Activated T-helper 17 cell treated with anti-CD3 and anti-CD28 coated beads, Interleukin-2, amount 50 U/mL, for 72 hours (primary cell): ENCODE data around the gene CPB1. TPM values are rescaled to one million over a fixed set of nuclear protein-coding genes. Genes with fewer than 3 reads are reported as not detected.
"Not testable (repeated sequence)": the region's sequence is repeated elsewhere in the genome, so short reads cannot be mapped to it uniquely, and the experiment has no call there.

Source experiments
- ATAC-seq: fragments of 150-1000 bp; cut with Tn5 transposase; replicated peaks from 2 replicates; pipeline ENCODE4 v1.10.0; 2021; ENCODE audit warnings: mild to moderate bottlenecking, moderate library complexity
- H3K27ac Mint-ChIP-seq: one replicate; pipeline ENCODE4 v1.8.0; 2022; ENCODE audit warnings: mixed read lengths
- H3K27me3 Mint-ChIP-seq: one replicate; pipeline ENCODE4 v1.8.0; 2022; ENCODE audit warnings: mixed read lengths
- H3K36me3 Mint-ChIP-seq: one replicate; pipeline ENCODE4 v1.8.0; 2022; ENCODE audit warnings: low read depth, mild to moderate bottlenecking, mixed read lengths
- H3K4me1 Mint-ChIP-seq: one replicate; pipeline ENCODE4 v1.8.0; 2022; ENCODE audit warnings: mixed read lengths
- H3K4me3 Mint-ChIP-seq: one replicate; pipeline ENCODE4 v1.8.0; 2022; ENCODE audit warnings: mild to moderate bottlenecking, mixed read lengths
- H3K9me3 Mint-ChIP-seq: one replicate; pipeline ENCODE4 v1.8.0; 2022; ENCODE audit warnings: mixed read lengths
- total RNA-seq, 2 donors: library from RNA; stranded (reverse); gene quantifications; one replicate each; pipeline ENCODE4 v1.2.3, GENCODE V29; 2022

The CPB1 gene
- total RNA-seq, result not detected

DNA sequence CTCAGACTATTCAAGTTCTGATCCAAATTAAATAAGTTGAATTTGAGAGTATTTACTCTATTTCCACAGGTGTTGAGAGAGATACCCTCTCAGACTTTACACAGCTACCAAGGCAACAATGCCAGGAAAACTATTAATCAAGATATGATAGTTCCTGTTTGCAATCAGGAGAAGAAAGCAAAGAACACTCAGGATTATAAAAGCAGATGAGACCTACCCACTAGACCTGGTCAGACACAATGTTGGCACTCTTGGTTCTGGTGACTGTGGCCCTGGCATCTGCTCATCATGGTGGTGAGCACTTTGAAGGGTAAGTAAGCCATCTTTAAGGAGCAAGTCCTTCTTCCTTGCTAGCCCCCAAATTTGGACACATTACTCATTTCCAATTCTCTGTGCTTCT, at the start of gene CPB1:
CPB1 (plus strand) TSS at position 227 of the 400 bp plus-strand sequence; CDS start at position 240, 13 bp downstream.
- no peaks in the 10 kb centered on the region for H3K4me1 Mint-ChIP-seq
- H3K36me3 Mint-ChIP-seq, result no peaks in the 10 kb centered on the region
- H3K27ac Mint-ChIP-seq, result no peak within 1 kb of the TSS
- H3K27me3 Mint-ChIP-seq, result peaks cover 10% of the 10 kb centered on the region
- peaks cover 7% of the 10 kb centered on the region for H3K9me3 Mint-ChIP-seq
- no peak within 1 kb of the TSS for H3K4me3 Mint-ChIP-seq
- no peak for ATAC-seq

DNA sequence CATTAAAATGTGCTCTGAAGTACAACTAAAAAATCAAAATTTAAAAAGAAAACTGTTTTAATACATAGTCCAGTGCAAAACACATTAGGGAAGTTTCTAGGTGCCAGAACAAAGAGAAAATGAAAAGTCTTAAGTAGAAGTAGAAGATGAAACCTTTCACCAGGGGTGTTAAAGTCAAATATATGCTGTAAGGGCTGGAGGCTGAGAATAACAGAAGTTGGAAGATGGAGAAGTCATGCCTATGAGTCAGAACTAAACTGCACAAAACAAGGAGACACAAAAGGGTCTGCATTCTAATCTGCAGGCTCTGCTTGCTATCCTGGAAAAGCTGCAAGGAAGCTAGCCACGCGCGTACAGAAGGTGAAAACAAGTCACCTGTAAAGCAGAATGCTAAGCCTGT, 48.7 kb upstream of the CPB1 start:
- peaks cover 5% of the 10 kb centered on the region for H3K9me3 Mint-ChIP-seq

DNA sequence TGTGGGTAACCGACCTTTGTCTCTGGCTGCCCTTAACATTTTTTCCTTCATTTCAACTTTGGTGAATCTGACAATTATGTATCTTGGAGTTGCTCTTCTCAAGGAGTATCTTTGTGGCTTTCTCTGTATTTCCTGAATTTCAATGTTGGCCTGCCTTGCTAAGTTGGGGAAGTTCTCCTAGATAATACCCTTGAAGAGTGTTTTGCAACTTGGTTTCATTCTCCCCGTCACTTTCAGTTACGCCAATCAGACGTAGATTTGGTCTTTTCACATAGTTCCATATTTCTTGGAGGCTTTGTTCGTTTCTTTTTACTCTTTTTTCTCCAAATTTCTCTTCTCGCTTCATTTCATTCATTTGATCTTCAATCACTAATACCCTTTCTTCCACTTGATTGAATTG, 42.6 kb upstream of the CPB1 start:
- not testable (repeated sequence) for H3K27ac Mint-ChIP-seq, H3K27me3 Mint-ChIP-seq, ATAC-seq, H3K9me3 Mint-ChIP-seq, H3K36me3 Mint-ChIP-seq, H3K4me3 Mint-ChIP-seq, H3K4me1 Mint-ChIP-seq

More for the DNA sequence above, 48.7 kb upstream of the CPB1 start:
- no peaks in the 10 kb centered on the region for H3K4me1 Mint-ChIP-seq
- no peak overlapping the region for H3K27ac Mint-ChIP-seq
- no peak for ATAC-seq
- H3K27me3 Mint-ChIP-seq, result no peaks in the 10 kb centered on the region
- no peaks in the 10 kb centered on the region for H3K36me3 Mint-ChIP-seq
- no peak overlapping the region for H3K4me3 Mint-ChIP-seq

DNA sequence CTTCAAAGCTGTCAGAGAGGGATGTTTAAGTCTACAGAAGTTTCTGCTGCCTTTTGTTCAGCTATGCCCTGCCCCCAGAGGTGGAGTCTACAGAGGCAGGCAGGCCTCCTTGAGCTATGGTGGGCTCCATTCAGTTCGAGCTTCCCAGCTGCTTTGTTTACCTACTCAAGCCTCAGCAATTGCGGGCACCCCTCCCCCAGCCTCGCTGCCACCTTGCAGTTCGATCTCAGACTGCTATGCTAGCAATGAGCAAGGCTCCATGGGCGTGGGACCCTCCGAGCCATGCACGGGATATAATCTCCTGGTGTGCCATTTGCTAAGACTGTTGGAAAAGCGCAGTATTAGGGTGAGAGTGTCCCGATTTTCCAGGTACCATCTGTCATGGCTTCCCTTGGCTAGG, 41.5 kb upstream of the CPB1 start:
- H3K27me3 Mint-ChIP-seq, H3K9me3 Mint-ChIP-seq, H3K4me1 Mint-ChIP-seq, H3K27ac Mint-ChIP-seq, H3K4me3 Mint-ChIP-seq, H3K36me3 Mint-ChIP-seq, ATAC-seq: not testable (repeated sequence)

DNA sequence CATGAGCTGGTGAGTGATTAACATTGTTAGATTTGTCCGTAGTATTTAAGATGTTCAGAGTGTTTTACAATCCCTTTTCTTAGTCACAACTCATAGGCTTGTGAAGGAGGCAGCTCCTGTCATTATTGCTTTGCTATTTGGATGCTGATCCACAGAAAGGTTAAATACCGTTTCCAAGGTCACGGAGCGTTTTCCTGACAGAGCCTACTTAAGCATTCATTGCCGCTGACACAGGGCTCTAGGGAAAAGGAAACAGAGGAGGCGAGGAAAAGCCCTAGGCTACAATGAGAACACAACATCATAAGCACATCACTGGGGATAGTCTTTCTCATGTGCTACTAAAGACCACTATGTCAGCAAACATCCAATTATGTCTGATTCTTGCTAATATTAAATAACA, 38.5 kb upstream of the CPB1 start:
- H3K9me3 Mint-ChIP-seq, result no peaks in the 10 kb centered on the region
- peaks cover 8% of the 10 kb centered on the region for H3K27me3 Mint-ChIP-seq
- H3K27ac Mint-ChIP-seq, result no peak overlapping the region
- ATAC-seq, result no peak
- no peak overlapping the region for H3K4me3 Mint-ChIP-seq
- no peaks in the 10 kb centered on the region for H3K4me1 Mint-ChIP-seq
- H3K36me3 Mint-ChIP-seq, result no peaks in the 10 kb centered on the region

DNA sequence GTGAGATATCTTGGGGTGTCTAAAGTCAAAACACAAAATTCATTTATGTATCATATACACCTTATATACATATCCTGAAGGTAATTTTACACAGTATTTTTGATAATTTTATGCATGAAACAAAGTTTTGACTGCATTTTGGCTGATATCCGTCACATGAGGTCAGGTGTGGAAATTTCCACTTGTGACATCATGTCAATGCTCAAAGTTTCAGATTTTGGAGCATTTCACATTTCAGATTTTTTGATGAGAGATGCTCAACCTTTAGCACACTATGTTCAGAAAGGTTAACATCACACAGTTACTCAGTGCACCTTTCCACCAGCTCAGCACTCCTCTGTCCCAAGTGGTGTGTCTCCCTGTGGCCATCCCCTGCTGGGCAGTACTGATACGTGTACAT, 37.7 kb upstream of the CPB1 start:
- ATAC-seq, result no peak
- Mint-ChIP-seq H3K36me3 (no peaks in the 10 kb centered on the region), H3K9me3 (no peaks in the 10 kb centered on the region), H3K4me1 (no peaks in the 10 kb centered on the region), H3K27me3 (peaks cover 8% of the 10 kb centered on the region), H3K4me3 (no peak overlapping the region), H3K27ac (no peak overlapping the region)

DNA sequence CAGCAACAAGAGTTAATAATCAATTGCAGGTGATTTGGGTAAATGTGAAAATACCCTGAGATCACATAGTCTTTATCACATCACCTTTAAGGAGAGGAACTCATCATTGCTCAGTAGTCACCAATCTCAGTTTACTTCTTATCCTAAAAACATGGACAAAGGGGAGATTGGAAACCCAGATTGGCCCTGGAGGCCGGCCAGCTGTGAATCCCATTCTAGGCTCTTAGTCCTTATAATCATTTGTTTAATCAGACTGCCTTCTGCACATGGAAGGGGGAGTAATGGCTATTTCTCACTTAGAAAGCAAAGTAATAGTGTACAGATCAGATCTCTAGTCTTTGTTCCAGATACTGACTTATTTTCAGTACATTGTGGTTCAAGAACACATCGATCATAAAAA, 37.2 kb upstream of the CPB1 start:
- H3K4me1 Mint-ChIP-seq, result no peaks in the 10 kb centered on the region
- H3K36me3 Mint-ChIP-seq, result no peaks in the 10 kb centered on the region
- ATAC-seq, result no peak
- H3K27ac Mint-ChIP-seq, result no peak overlapping the region
- no peak overlapping the region for H3K4me3 Mint-ChIP-seq
- no peaks in the 10 kb centered on the region for H3K9me3 Mint-ChIP-seq
- peaks cover 4% of the 10 kb centered on the region for H3K27me3 Mint-ChIP-seq

DNA sequence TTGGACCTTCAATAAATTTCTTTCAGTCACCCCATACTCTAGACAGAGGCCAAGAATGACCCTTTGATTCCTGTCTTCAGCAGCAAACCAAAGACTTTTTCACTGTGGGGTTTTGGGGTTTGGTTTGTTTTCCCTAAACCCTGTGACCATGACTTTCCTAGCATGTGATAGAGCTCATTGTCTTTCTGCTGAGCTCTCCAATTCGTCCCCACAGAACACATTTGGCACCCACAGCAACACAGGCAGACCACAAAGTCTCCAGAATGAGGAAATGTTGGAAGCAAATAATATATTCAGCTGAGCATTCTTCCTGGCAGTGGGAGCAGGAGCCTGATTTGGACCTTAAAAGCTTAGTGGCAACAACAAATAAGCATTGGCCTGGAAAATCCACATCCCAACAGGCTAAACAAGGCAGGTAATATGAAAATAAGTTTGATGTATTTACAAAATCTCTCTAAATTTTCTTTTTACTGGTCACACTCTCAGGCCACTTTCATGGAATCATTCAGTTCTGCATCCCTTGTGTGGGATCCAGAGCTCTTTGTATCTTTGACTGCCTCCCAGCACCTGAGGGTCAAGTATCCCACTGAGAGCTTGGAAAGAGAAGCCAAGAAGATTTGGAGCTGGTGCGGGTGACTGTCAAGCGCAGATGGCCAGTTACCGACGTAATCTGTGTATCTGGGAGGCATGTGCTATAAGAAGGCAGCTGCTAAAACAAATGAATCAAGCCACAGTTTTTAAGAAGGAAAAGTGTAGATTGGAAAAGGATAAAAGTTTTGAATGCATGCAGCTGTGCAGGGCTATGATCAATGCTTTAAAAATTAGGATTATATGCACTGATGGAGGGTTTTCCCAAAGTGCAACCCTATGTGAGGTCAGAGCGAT, 36.5 kb upstream of the CPB1 start:
- peaks cover 4% of the 10 kb centered on the region for H3K27me3 Mint-ChIP-seq
- no peak overlapping the region for H3K4me3 Mint-ChIP-seq
- no peaks in the 10 kb centered on the region for H3K36me3 Mint-ChIP-seq
- H3K4me1 Mint-ChIP-seq, result no peaks in the 10 kb centered on the region
- no peak overlapping the region for H3K27ac Mint-ChIP-seq
- H3K9me3 Mint-ChIP-seq, result no peaks in the 10 kb centered on the region
- no peak for ATAC-seq

DNA sequence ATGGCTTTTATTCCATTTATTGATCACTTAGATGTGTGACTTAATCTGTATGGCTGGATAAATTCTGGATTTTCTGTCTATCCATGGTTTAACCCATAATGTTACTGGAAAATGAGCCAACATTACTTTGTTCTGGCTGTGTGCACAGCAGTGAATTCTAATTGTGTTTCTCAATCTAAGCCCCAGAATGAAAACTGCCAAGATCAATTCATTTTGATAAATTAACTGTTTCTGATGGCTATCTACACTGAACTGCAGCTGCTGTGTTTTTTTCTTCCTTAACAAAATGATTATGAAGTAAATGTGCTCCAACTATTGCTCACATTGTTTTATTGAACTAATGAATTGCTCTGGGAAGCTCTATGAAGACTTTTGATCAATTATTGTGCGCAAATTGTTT, 35.7 kb upstream of the CPB1 start:
- H3K9me3 Mint-ChIP-seq, result no peaks in the 10 kb centered on the region
- H3K27me3 Mint-ChIP-seq, result peaks cover under 1% of the 10 kb centered on the region
- no peaks in the 10 kb centered on the region for H3K36me3 Mint-ChIP-seq
- H3K27ac Mint-ChIP-seq, result no peak overlapping the region
- no peaks in the 10 kb centered on the region for H3K4me1 Mint-ChIP-seq
- no peak overlapping the region for H3K4me3 Mint-ChIP-seq
- ATAC-seq, result no peak

DNA sequence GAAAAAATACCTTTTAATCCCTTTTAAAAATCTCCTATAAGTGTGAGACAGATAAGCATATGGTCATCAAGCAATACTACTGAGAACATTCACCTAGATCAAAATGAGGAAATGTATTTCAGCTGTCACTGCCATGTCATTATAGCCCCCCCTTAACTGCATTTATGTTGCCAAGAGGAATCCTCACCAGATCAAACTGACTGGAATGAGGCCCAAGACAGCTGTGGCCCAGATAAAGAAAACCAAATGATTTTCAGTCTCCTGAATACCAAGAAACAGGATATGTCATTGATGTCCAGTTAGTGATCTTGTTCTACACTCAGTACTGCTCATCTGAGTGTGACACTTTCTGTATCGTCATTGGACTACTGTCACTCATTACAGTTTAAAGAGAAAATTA, 35.1 kb upstream of the CPB1 start:
- H3K27ac Mint-ChIP-seq, result no peak overlapping the region
- no peaks in the 10 kb centered on the region for H3K27me3 Mint-ChIP-seq
- ATAC-seq, result no peak

DNA sequence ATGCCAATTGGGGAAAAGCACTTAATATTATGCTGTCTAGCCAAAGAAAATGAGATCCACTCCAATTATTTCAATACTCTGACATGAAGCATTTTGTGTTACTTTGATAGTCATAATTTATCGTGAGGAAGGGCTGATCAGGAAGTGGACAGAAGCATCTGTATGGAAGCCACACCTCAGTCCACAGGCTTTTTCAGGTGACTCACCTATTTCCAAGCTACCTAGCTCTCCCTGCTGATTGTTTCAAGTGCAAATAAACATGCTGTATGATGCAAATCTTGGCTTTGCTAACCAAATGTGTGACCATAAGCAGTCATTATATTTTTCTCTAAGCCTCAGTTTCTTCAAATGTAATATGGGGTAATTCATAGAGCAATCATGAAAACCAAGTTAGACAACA, 30.8 kb upstream of the CPB1 start:
- Mint-ChIP-seq H3K4me3 (no peak overlapping the region), H3K4me1 (no peaks in the 10 kb centered on the region), H3K36me3 (no peaks in the 10 kb centered on the region), H3K27me3 (peaks cover 6% of the 10 kb centered on the region), H3K9me3 (peaks cover 5% of the 10 kb centered on the region), H3K27ac (no peak overlapping the region)
- no peak for ATAC-seq

More for the DNA sequence above, 35.1 kb upstream of the CPB1 start:
- H3K4me3 Mint-ChIP-seq, result no peak overlapping the region
- no peaks in the 10 kb centered on the region for H3K9me3 Mint-ChIP-seq
- H3K36me3 Mint-ChIP-seq, result no peaks in the 10 kb centered on the region
- H3K4me1 Mint-ChIP-seq, result no peaks in the 10 kb centered on the region

DNA sequence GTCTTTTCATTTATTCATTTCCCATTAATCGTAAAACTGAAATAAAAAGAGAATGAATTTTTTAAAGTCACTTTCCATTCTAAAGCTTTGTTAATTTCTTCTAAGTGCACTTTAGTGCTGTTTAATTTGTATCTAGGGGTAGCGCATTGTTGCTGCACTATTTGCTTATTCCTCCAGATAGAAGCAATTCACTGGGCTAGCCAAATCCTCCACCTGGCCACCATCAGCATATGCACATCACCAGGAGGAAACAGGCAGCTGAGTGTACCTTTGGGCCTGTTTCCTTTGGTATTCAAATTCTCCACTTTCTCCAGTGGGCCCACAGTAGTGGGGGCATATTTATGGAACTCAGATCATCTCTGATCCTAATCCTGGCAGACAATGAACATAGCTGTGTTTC, 29.8 kb upstream of the CPB1 start:
- no peak overlapping the region for H3K4me3 Mint-ChIP-seq
- H3K4me1 Mint-ChIP-seq, result no peaks in the 10 kb centered on the region
- peaks cover 5% of the 10 kb centered on the region for H3K9me3 Mint-ChIP-seq
- peaks cover 6% of the 10 kb centered on the region for H3K27me3 Mint-ChIP-seq
- ATAC-seq, result no peak
- no peaks in the 10 kb centered on the region for H3K36me3 Mint-ChIP-seq
- H3K27ac Mint-ChIP-seq, result no peak overlapping the region

DNA sequence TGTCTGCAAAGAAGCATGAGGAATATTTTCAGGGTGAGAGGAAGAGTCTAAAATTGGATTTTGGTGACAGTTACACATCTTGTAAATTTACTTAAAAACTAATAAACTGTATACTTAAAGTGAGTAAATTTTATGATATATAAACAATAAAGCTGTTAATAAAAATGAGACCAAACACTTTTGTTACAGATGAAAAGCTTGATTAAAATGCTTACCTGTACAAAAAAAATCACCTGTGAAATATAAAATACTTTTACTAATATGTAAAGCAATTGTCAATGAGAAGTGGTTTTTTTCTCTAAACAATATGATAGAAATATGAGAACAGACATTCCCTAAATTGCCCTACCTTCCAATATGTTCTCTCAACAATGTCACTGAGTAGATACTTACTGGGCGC, 27.2 kb upstream of the CPB1 start:
- no peak for ATAC-seq
- Mint-ChIP-seq H3K4me1 (no peaks in the 10 kb centered on the region), H3K27me3 (peaks cover 6% of the 10 kb centered on the region), H3K4me3 (no peak overlapping the region), H3K9me3 (peaks cover 5% of the 10 kb centered on the region), H3K27ac (no peak overlapping the region), H3K36me3 (no peaks in the 10 kb centered on the region)

DNA sequence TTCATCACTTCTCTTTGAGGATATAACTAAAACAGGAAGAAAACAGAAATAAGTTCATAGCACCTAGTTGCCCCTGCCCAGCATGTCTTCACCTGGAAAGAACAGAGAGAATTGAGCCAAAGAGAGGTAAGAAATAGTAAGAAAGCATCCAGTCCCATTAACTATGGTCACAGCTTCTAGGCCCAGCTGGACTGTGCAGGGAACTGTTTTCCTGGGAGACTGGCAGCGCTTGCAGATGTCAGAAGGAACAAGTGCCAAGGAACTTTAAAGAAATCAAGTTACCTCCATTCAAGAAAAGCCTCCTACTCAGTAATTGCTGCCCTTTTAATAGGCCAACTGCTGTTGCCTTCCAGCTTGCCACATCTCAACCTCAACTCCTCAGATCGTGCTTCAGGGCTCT, 17.8 kb upstream of the CPB1 start:
- H3K9me3 Mint-ChIP-seq, result no peaks in the 10 kb centered on the region
- peaks cover 16% of the 10 kb centered on the region for H3K27me3 Mint-ChIP-seq
- H3K4me3 Mint-ChIP-seq, result no peak overlapping the region
- H3K4me1 Mint-ChIP-seq, result no peaks in the 10 kb centered on the region
- H3K27ac Mint-ChIP-seq, result no peak overlapping the region
- no peaks in the 10 kb centered on the region for H3K36me3 Mint-ChIP-seq
- no peak for ATAC-seq

DNA sequence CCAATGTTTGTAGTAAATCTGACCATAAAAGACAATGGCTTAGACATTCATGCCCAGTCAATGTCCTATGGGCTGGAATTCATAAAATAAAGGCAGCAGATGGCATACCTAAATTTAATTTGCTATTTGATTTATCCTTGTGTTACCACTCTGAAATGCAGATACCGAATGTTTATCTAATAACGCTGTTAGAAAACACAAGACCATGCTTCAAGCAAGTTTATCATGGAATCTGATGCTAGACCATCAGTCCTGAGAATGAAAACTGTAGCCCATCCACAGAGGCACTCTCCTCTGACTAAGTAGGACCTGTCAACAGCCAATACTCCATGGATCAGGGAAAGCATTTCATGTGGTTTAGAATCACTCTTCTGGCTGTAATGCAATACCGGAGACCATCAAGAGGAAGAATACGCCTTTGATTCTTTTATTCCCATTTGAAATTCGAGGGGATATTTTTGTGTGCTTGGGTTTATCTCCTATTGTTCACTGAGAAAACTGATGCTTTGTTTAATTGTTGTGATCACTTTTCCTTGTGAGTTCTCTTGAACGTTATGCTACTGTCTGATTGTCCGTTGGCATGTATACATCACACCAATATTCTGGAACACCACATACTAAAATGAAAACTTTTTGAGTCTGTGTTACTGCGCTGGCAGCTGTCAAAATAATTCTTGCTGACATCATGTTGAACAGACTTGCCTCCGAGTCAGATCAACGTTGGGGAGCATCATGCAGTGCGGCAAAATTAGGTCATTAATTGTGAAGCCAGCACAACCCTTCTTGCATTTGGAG, 12.1 kb upstream of the CPB1 start:
- no peak overlapping the region for H3K27ac Mint-ChIP-seq
- H3K27me3 Mint-ChIP-seq, result peaks cover 8% of the 10 kb centered on the region
- H3K36me3 Mint-ChIP-seq, result no peaks in the 10 kb centered on the region
- no peaks in the 10 kb centered on the region for H3K9me3 Mint-ChIP-seq
- no peak overlapping the region for H3K4me3 Mint-ChIP-seq
- H3K4me1 Mint-ChIP-seq, result no peaks in the 10 kb centered on the region
- no peak for ATAC-seq
